Measurements from ENCODE around the gene FUT8.

DNA sequence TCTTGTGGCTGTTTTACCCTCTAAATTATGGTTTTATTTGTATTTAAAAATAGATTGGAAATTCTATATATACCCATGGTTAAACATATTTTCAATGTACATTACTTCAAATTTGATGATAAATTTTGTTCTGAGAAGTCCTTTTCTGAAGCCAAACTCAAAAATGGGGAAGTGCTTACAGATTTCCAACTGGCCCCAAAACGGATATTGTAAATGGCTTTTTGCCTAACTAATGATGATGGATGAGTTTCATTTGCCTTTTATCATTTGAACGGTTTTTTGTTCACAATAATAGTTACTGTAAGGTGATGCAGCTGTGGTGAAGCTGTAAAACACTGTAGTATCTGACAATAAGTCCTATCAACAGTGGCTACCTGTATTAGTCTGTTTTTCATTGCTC is 136.9 kb downstream of the FUT8 start:
- TF ChIP-seq RAD21 (IDR thresholded peaks at IDR 0.05; ENCODE audit: low read depth): no peak
- no peak for TF ChIP-seq EP300 (IDR thresholded peaks at IDR 0.05; ENCODE audit: borderline replicate concordance)
- no peak for TF ChIP-seq TAF1 (IDR thresholded peaks at IDR 0.05; ENCODE audit: low read depth)
- TF ChIP-seq FOXM1 (IDR thresholded peaks at IDR 0.05; ENCODE audit: borderline replicate concordance, low read depth): no peak
- TF ChIP-seq EGR1 (IDR thresholded peaks at IDR 0.05): no peak
- TF ChIP-seq, protein P1, sequence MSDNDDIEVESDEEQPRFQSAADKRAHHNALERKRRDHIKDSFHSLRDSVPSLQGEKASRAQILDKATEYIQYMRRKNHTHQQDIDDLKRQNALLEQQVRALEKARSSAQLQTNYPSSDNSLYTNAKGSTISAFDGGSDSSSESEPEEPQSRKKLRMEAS (IDR thresholded peaks at IDR 0.05): no peak
- TF ChIP-seq, protein P2, sequence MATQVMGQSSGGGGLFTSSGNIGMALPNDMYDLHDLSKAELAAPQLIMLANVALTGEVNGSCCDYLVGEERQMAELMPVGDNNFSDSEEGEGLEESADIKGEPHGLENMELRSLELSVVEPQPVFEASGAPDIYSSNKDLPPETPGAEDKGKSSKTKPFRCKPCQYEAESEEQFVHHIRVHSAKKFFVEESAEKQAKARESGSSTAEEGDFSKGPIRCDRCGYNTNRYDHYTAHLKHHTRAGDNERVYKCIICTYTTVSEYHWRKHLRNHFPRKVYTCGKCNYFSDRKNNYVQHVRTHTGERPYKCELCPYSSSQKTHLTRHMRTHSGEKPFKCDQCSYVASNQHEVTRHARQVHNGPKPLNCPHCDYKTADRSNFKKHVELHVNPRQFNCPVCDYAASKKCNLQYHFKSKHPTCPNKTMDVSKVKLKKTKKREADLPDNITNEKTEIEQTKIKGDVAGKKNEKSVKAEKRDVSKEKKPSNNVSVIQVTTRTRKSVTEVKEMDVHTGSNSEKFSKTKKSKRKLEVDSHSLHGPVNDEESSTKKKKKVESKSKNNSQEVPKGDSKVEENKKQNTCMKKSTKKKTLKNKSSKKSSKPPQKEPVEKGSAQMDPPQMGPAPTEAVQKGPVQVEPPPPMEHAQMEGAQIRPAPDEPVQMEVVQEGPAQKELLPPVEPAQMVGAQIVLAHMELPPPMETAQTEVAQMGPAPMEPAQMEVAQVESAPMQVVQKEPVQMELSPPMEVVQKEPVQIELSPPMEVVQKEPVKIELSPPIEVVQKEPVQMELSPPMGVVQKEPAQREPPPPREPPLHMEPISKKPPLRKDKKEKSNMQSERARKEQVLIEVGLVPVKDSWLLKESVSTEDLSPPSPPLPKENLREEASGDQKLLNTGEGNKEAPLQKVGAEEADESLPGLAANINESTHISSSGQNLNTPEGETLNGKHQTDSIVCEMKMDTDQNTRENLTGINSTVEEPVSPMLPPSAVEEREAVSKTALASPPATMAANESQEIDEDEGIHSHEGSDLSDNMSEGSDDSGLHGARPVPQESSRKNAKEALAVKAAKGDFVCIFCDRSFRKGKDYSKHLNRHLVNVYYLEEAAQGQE (IDR thresholded peaks at IDR 0.05; ENCODE audit: low read depth): no peak
- no peak for TF ChIP-seq CREB1 (IDR thresholded peaks at IDR 0.05; ENCODE audit: low read depth)

Measured in Ishikawa (cell line).